ENCODE results near the gene ZNF618.
A peak's percentile ranks its signal among the peaks of the same experiment; 100 is the strongest.

The ZNF618 gene

GRCh38 chr9:113963017-113963620, 87.0 kb downstream of the ZNF618 start:
- TF ChIP-seq CTCF (IDR thresholded peaks at IDR 0.05; ENCODE audit: poor library complexity, severe bottlenecking), result peak; percentile 69
- Histone ChIP-seq H3K4me3 (ENCODE audit: severe bottlenecking) (no peak overlapping the region), H3K9me3 (ENCODE audit: severe bottlenecking) (no peaks in the 10 kb centered on the region), H3K36me3 (ENCODE audit: low read depth) (no peaks in the 10 kb centered on the region; the same call in 1 of the 2 replicates), H3K27me3 (ENCODE audit: insufficient read depth, poor library complexity, severe bottlenecking) (no peaks in the 10 kb centered on the region), H3K27ac (ENCODE audit: poor library complexity, severe bottlenecking) (no peak overlapping the region), H3K4me1 (ENCODE audit: insufficient read depth, poor library complexity, severe bottlenecking) (peaks cover 3% of the 10 kb centered on the region)
- ATAC-seq (ENCODE audit: low read depth) (no peak), DNase-seq (ENCODE audit: low spot score) (no peak)

- no peaks in the 10 kb centered on the region for H3K9me3 ChIP-seq (ENCODE audit: severe bottlenecking)
- no peak overlapping the region for H3K4me3 ChIP-seq (ENCODE audit: severe bottlenecking)
- no peak overlapping the region for H3K27ac ChIP-seq (ENCODE audit: poor library complexity, severe bottlenecking)
- H3K4me1 ChIP-seq (ENCODE audit: insufficient read depth, poor library complexity, severe bottlenecking), result no peaks in the 10 kb centered on the region
- ATAC-seq (ENCODE audit: low read depth) (no peak), DNase-seq (ENCODE audit: low spot score) (no peak)
- H3K36me3 ChIP-seq (ENCODE audit: low read depth), result no peaks in the 10 kb centered on the region; the same call in 1 of the 2 replicates
- H3K27me3 ChIP-seq (ENCODE audit: insufficient read depth, poor library complexity, severe bottlenecking), result no peaks in the 10 kb centered on the region
- TF ChIP-seq CTCF (IDR thresholded peaks at IDR 0.05; ENCODE audit: poor library complexity, severe bottlenecking), result no peak
Observed at GRCh38 chr9:113963696-113964494, 87.8 kb downstream of the ZNF618 start.

GRCh38 chr9:113964495-113965170, 88.5 kb downstream of the ZNF618 start:
- H3K4me1 ChIP-seq (ENCODE audit: insufficient read depth, poor library complexity, severe bottlenecking), result no peaks in the 10 kb centered on the region
- ATAC-seq (ENCODE audit: low read depth) (no peak), DNase-seq (ENCODE audit: low spot score) (no peak)
- no peaks in the 10 kb centered on the region for H3K9me3 ChIP-seq (ENCODE audit: severe bottlenecking)
- no peaks in the 10 kb centered on the region for H3K27me3 ChIP-seq (ENCODE audit: insufficient read depth, poor library complexity, severe bottlenecking)
- no peak for TF ChIP-seq CTCF (IDR thresholded peaks at IDR 0.05; ENCODE audit: poor library complexity, severe bottlenecking)
- no peak overlapping the region for H3K27ac ChIP-seq (ENCODE audit: poor library complexity, severe bottlenecking)
- no peak overlapping the region for H3K4me3 ChIP-seq (ENCODE audit: severe bottlenecking)
- no peaks in the 10 kb centered on the region; the same call in 1 of the 2 replicates for H3K36me3 ChIP-seq (ENCODE audit: low read depth)

- Histone ChIP-seq H3K27ac (ENCODE audit: poor library complexity, severe bottlenecking) (no peak overlapping the region), H3K9me3 (ENCODE audit: severe bottlenecking) (no peaks in the 10 kb centered on the region), H3K4me3 (ENCODE audit: severe bottlenecking) (no peak overlapping the region), H3K36me3 (ENCODE audit: low read depth) (no peaks in the 10 kb centered on the region; the same call in 1 of the 2 replicates), H3K4me1 (ENCODE audit: insufficient read depth, poor library complexity, severe bottlenecking) (no peaks in the 10 kb centered on the region), H3K27me3 (ENCODE audit: insufficient read depth, poor library complexity, severe bottlenecking) (no peaks in the 10 kb centered on the region)
- DNase-seq (ENCODE audit: low spot score), result no peak
- ATAC-seq (ENCODE audit: low read depth), result no peak
- TF ChIP-seq CTCF (IDR thresholded peaks at IDR 0.05; ENCODE audit: poor library complexity, severe bottlenecking), result no peak
Observed at GRCh38 chr9:113966394-113966793, 90.3 kb downstream of the ZNF618 start.
